ENCODE data around the gene ADGRG7.
A peak's percentile ranks its signal among the peaks of the same experiment; 100 is the strongest.
"Not testable (repeated sequence)": the region's sequence is repeated elsewhere in the genome, so short reads cannot be mapped to it uniquely, and the experiment has no call there.

Gene ADGRG7, protein sequence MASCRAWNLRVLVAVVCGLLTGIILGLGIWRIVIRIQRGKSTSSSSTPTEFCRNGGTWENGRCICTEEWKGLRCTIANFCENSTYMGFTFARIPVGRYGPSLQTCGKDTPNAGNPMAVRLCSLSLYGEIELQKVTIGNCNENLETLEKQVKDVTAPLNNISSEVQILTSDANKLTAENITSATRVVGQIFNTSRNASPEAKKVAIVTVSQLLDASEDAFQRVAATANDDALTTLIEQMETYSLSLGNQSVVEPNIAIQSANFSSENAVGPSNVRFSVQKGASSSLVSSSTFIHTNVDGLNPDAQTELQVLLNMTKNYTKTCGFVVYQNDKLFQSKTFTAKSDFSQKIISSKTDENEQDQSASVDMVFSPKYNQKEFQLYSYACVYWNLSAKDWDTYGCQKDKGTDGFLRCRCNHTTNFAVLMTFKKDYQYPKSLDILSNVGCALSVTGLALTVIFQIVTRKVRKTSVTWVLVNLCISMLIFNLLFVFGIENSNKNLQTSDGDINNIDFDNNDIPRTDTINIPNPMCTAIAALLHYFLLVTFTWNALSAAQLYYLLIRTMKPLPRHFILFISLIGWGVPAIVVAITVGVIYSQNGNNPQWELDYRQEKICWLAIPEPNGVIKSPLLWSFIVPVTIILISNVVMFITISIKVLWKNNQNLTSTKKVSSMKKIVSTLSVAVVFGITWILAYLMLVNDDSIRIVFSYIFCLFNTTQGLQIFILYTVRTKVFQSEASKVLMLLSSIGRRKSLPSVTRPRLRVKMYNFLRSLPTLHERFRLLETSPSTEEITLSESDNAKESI

GRCh38 chr3:100609305-100609704 is at the start of gene ADGRG7:
Gene ADGRG7 (plus strand): TSS chr3:100609601. CDS start chr3:100609857, 256 bp downstream.
- DNase-seq = no peak

DNA sequence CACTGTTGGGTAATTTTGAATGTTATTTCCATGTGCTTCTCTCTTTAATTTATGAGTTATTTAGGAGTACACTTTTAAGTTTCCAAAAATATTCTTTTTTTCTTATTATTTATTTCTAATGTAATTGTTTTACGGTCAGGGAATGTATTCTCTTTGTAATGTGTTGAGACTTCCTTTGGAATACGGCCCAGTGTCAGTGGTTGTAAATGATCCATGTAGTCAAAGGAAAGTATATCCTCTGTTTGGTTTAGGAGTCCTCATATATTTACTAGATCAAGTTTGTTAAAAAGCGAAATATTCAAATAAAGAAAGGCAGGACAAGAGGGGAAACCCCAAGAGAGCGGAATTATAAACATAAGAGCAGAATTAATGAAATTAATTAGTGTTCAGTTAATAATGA is 49.0 kb upstream of the ADGRG7 start:
- DNase-seq = no peak

DNA sequence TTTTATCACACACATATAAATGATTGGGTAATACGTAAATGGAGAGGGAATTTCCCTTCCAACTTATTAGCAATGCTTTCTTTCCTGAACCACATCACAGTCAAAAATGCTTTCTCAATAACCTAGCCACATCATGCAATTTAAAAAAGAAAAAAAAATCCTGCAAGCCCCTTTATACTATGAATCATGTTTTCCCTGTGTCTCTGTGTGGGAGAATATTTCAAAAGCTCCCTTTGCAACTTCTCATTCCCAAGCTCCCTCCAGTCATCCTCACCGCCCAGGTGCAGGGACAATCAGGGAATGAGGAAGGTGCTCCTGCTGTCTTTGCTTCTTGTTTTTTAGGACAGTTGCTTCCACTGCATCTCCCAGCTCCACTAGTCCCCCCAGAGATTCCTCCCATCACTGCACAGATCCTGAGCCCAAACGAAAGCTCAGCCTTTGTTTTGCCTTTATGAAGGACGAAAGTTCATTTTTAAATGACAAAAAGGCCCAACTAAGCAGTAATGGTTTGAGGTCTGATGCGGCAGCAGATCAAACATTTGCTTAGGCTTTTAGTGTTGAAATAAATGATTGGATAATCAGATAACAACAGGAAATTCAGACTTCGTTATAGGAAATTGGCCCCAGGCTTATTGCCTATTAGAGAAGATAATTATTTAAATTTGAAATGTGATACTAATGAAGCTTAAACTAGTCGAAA is 47.8 kb upstream of the ADGRG7 start:
- no peak for DNase-seq

DNA sequence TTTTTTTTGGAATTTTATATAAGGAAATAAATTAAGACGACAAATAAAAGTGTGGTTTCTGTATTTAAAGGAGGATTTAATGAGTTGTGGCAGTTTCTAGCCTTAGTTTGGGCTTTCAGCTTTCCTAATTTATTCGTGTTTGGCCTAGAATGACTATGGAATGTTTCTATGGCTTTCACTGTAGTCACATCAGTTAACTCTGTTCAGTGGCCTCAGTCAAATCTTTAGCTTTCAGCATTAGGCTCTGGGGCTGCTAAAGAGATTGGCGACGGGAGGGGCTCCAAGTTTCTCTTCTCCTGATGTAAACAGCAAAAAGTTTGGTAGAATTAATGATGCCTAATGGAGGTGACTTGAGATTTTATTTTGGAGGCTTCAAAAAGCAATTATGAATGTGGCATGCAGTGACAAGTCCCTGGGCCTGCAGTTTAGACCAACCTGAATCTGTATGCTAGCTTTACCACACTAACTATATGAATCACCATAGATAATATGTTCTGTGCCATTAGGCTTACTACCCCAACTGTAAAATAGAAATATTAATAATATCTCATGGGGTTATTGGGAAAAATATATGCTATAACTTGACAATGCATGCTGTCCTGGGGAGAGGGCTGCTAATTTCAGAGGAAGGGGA is 47.1 kb upstream of the ADGRG7 start:
- DNase-seq = no peak

- no peak for DNase-seq
Measured at GRCh38 chr3:100563228-100563627, 46.2 kb upstream of the ADGRG7 start.

GRCh38 chr3:100563652-100564211 is 45.7 kb upstream of the ADGRG7 start:
- no peak for DNase-seq

- DNase-seq = no peak
Measured at GRCh38 chr3:100570811-100571210, 38.6 kb upstream of the ADGRG7 start.

DNA sequence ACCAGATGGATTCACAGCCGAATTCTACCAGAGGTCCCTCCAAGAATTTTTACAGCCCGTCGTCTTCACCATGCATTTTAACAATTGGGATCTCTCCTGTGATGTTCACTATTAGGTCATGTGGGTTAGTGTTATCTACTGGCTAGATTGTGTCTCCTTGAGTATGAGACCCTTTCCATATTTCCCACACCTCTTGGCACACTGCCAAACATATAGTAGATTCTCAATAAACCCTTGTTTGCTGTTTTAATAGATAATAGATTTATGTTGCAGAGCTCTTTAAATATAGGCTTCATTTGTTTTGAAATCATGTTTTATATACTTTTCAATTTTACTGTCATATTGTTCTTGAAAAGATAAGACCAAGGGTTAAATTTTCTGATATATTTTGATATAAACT is 34.9 kb upstream of the ADGRG7 start:
- DNase-seq = no peak

- DNase-seq = no peak
Measured at GRCh38 chr3:100575704-100576103, 33.7 kb upstream of the ADGRG7 start.

DNA sequence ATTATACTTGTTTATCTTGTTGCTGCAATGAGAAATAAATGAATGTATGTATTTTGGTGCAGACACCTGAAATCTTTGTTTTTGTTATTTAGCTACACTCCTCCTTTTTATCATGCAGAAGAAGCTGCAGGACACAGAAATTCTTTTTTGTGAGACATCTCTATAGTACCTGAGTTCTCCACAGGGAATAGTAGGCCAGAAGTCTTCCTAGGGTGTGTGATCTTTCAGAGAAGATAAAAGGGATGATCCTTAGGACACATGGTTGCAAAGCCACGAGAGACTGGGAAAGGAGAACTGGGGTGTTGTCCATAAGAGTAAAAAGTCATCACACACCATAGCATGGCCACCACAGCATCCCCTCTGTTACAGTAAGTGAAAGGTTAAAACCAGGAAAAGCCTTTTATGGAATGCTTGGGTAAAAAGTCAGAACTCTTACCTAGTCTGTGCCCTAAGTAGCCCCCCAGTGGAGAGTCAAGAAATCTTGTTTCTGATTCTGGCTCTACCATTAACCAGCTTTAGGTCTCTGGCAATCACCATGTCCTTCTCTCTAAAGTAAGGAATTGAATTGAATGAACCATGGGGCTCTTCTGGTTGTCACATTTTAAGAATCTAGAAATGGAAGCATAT is 31.9 kb upstream of the ADGRG7 start:
- no peak for DNase-seq

DNA sequence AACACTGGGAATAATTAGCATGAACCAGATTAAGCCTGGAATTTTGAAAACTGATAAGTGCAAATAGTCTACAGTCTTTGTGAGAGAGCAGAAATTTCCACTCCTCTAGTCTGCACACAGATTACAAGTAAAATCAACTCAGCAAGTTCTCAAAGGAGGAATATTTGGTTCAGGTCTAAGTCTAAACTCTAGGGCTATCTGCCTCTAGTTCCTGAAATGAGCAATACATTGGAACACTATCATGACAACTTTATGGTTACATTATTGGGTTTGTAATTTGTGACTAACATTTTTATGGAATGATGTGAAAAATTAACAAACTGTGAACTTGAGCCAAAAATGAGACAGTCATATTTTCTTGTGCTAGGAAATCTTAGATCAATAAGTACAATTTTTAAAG is 30.8 kb upstream of the ADGRG7 start:
- DNase-seq = no peak

- DNase-seq = no peak
Measured at GRCh38 chr3:100580147-100580546, 29.3 kb upstream of the ADGRG7 start.

DNA sequence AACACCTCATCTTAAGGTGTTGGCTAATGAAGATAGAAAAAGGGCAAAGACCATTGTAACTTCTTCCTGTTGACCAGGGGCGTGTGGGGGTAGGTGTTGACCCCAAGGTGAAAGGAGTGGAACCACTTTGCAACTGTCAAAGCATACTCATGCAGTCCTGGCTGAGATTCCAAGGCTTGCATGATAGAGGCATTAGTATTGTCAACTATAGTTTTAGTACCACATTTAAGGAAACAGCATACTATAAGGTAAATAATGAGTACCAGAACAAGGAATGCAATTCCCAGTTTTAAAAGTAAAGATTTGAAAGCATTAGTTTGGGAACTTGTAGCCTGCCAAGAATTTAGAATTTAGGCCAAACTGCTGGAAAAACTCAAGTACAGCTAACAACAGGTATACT is 27.8 kb upstream of the ADGRG7 start:
- no peak for DNase-seq

- DNase-seq = not testable (repeated sequence)
Measured at GRCh38 chr3:100582157-100582556, 27.2 kb upstream of the ADGRG7 start.

GRCh38 chr3:100584101-100584660 is 25.2 kb upstream of the ADGRG7 start:
- no peak for DNase-seq

DNA sequence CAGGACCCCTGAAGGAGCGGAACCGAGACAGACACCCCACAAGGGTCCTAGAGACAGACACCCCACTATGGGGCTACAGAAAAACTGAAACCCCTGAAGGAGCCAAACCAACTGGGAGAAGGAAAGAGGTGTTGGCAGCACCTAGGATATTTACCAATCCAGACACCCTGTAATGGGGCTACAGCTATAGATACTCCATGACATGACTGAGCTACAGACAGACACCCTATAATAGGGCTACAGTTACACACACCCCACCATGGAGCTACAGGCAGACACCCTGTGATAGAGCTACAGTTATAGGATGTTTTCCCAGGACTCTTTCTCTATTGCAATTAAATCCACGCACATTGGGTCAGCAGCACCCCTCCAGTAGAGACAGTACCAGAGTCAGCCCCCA is 22.6 kb upstream of the ADGRG7 start:
- no peak for DNase-seq

DNA sequence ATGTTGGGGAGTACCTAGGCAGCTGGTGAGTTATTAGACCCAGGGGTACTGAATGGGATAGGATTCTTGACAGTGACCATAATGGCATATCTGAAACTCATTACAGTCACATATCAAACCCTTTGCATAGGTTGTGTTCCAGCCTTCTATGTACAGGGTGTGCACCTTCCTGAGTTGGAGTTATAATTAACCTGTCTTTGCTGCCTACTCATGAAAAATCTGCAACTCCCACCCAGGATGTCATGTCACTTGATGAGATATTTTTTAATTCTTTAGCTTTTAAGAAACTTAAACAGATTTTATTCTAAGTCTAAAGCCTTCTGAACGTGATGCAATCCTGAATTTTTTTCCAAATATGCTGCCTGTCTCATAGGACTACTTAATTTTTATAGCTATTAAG is 21.1 kb upstream of the ADGRG7 start:
- no peak for DNase-seq

GRCh38 chr3:100590114-100590839 is 19.1 kb upstream of the ADGRG7 start:
- DNase-seq = peak; percentile 15

DNA sequence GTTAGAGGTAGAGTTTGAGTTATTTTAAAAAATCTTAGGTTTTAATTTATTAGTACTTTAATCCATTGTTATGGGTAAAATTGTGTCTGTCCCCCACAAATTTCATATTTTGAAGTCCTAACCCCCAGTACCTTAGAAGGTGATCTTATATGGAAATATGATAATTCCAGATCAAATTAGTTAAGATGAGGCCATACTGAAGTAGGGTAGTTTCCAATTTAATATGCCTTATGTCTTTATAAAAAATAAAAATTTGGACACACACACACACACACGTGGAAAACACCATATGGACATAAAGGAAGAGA is 18.6 kb upstream of the ADGRG7 start:
- DNase-seq = no peak

GRCh38 chr3:100591411-100591810 is 18.0 kb upstream of the ADGRG7 start:
- DNase-seq = no peak

Measured in NCI-H1048 (cell line).